DOHH2 (cell line): Measurements from ENCODE around the gene PITPNM3.

Experiments used
- H3F3A ChIP-seq: fragments of 200-600 bp; sonication (generic), shearing (Covaris generic); 2 replicates; pipeline ENCODE4 v1.6.0; 2016; ENCODE audit warnings: antibody characterized with exemption, mild to moderate bottlenecking; ENCODE audit not compliant: control insufficient read depth, insufficient read depth
- H3K27ac ChIP-seq: fragments of 200-600 bp; sonication (generic); 2 replicates; pipeline ENCODE4 v1.5.1; 2014; ENCODE audit warnings: low read depth, mild to moderate bottlenecking, low read length, moderate library complexity
- H3K27me3 ChIP-seq: fragments of 200-600 bp; sonication (generic); 2 replicates; pipeline ENCODE4 v1.6.1; 2014; ENCODE audit warnings: mild to moderate bottlenecking, low read length, mixed read lengths; ENCODE audit not compliant: control insufficient read depth
- H3K36me3 ChIP-seq: fragments of 200-600 bp; sonication (generic); 2 replicates; pipeline ENCODE4 v1.6.1; 2014; ENCODE audit warnings: mild to moderate bottlenecking, low read length, moderate library complexity, mixed read lengths; ENCODE audit not compliant: control insufficient read depth
- H3K4me1 ChIP-seq: fragments of 200-600 bp; sonication (generic); 2 replicates; pipeline ENCODE4 v1.6.1; 2014; ENCODE audit warnings: mild to moderate bottlenecking, low read length, mixed read lengths; ENCODE audit not compliant: control insufficient read depth
- H3K4me2 ChIP-seq: fragments of 200-600 bp; sonication (generic); 2 replicates; pipeline ENCODE4 v1.6.0; 2014; ENCODE audit warnings: mild to moderate bottlenecking, low read length, moderate library complexity
- H3K4me3 ChIP-seq: fragments of 200-600 bp; sonication (generic); 2 replicates; pipeline ENCODE4 v1.5.1; 2014; ENCODE audit warnings: mild to moderate bottlenecking, low read length, mixed read lengths
- H3K79me2 ChIP-seq: fragments of 200-600 bp; sonication (generic); 2 replicates; pipeline ENCODE4 v1.6.1; 2014; ENCODE audit warnings: mild to moderate bottlenecking, low read length, mixed read lengths; ENCODE audit not compliant: control insufficient read depth
- H3K9me2 ChIP-seq: fragments of 200-600 bp; sonication (generic); replicated peaks from 2 replicates; pipeline ENCODE4 v1.6.1; 2014; ENCODE audit warnings: mild to moderate bottlenecking, low read length, mixed read lengths; ENCODE audit not compliant: control insufficient read depth
- H3K9me3 ChIP-seq: fragments of 200-600 bp; sonication (generic); 2 replicates; pipeline ENCODE4 v1.6.1; 2014; ENCODE audit warnings: antibody characterized with exemption, low read length, mixed read lengths; ENCODE audit not compliant: control insufficient read depth, insufficient read depth
- H4K20me1 ChIP-seq: fragments of 200-600 bp; sonication (generic); 2 replicates; pipeline ENCODE4 v1.6.0; 2014; ENCODE audit warnings: low read depth, mild to moderate bottlenecking, antibody characterized with exemption, low read length, moderate library complexity; ENCODE audit not compliant: control insufficient read depth, insufficient read depth
- EZH2phosphoT487 ChIP-seq: fragments of 200-600 bp; sonication (generic); IDR thresholded peaks from 2 replicates; pipeline ENCODE4 v1.6.1; 2017; ENCODE audit warnings: borderline replicate concordance, mild to moderate bottlenecking, antibody characterized with exemption, low read length, moderate library complexity, mixed read lengths
- TF ChIP-seq, protein P1 (sequence below): fragments of 200-600 bp; sonication (generic); IDR thresholded peaks from one replicate; pipeline ENCODE4 v1.5.1; 2014; ENCODE audit warnings: antibody characterized with exemption, mild to moderate bottlenecking, low read depth, low read length; ENCODE audit not compliant: poor library complexity, severe bottlenecking

The PITPNM3 gene

DNA sequence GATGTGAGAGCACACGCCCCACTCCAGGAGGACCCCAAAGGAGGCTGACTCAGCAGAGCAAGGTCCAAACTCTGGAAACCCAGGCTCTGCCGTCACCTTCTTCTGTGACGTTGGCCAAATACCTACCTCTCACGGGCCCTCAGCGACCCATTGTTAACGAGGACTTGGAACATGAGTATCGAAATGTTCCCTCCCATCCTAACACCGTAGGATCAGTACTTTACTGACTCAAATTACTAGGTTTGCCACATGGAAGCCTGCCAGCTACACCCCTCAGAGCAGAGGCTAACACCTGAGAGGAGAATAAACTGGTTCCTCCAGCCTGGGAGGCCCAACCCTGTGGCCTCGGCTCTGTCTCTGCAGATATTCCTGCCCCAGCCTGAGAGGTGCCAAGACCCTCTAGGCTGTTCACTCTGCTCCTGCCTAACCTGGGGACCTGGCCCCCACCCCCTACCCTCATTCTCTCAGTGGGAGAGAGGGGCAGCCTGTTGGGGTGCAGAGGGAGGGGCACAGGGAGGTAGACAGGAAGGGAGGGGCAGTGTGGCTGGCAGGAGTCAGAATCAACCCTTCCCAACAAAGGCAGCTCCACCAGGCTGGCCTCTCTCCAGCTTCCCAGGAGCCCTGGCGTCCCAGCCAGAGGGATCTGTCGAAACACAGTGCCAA lies 4.4 kb downstream of the PITPNM3 start:
- H3K36me3 ChIP-seq = no peaks in the 10 kb centered on the region
- H3K9me3 ChIP-seq = no peaks in the 10 kb centered on the region
- no peaks in the 10 kb centered on the region for H3K4me1 ChIP-seq
- TF ChIP-seq EZH2phosphoT487 = no peak
- TF ChIP-seq, protein P1, sequence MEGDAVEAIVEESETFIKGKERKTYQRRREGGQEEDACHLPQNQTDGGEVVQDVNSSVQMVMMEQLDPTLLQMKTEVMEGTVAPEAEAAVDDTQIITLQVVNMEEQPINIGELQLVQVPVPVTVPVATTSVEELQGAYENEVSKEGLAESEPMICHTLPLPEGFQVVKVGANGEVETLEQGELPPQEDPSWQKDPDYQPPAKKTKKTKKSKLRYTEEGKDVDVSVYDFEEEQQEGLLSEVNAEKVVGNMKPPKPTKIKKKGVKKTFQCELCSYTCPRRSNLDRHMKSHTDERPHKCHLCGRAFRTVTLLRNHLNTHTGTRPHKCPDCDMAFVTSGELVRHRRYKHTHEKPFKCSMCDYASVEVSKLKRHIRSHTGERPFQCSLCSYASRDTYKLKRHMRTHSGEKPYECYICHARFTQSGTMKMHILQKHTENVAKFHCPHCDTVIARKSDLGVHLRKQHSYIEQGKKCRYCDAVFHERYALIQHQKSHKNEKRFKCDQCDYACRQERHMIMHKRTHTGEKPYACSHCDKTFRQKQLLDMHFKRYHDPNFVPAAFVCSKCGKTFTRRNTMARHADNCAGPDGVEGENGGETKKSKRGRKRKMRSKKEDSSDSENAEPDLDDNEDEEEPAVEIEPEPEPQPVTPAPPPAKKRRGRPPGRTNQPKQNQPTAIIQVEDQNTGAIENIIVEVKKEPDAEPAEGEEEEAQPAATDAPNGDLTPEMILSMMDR = no peak
- no peak overlapping the region for H3K4me2 ChIP-seq
- no peaks in the 10 kb centered on the region for H3K9me2 ChIP-seq
- H3K4me3 ChIP-seq = no peak overlapping the region
- peaks cover 24% of the 10 kb centered on the region for H3K27me3 ChIP-seq
- H3K27ac ChIP-seq = no peak overlapping the region
- no peaks in the 10 kb centered on the region for H3K79me2 ChIP-seq
- no peaks in the 10 kb centered on the region for H3F3A ChIP-seq
- H4K20me1 ChIP-seq = no peaks in the 10 kb centered on the region

DNA sequence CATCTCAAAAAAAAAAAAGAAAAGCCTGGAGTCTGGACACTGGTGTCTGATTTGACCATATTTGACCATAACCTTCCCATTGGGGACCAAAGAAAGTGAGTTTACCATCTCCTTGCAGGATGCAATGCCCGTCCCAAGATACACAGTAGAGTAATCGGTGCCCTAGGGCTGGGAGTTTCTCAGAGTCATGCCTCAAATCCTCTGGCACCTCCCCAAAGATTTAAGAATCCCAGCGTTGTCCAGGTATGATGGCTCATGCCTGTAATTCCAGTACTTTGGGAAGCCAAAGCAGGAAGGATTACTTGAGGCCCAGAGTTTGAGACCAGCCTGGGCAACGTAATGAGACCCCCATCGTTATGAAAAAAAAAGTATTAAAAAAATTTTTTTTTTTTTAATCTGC lies 5.0 kb downstream of the PITPNM3 start:
- Histone ChIP-seq H4K20me1 (no peaks in the 10 kb centered on the region), H3K27ac (no peak overlapping the region)

DNA sequence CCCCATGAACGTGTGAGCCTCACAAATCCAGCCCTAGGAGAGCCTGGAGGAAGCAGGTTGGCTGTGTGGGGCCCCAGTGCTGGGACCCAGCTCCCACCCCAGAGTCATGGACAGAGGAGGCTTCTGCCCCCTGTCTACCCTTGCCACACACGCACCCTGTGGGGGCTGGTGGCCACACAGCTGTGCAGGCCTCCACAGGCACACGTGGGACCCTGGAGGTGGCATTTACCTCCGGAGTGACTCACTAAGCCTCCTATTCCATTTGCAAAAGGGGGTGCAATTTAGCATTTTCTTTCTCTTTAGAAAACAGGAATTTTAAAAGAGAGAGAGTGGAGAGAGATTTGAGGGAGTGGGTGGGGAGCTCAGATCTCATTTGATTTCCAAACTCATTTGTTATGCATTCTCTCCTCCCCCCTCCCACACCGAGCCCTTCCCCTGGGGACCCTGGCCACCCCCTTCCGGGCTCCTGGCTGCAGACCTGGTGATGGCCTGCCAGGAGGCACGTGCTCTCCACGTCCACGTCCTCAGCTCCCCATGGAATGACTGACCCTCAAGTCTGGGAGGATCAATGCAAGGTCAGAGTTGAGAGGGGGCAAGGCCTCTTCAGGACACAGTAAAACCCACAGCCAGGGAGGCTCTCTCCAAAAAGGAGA lies 6.8 kb downstream of the PITPNM3 start:
- no peaks in the 10 kb centered on the region for H3K9me2 ChIP-seq
- no peak for TF ChIP-seq EZH2phosphoT487
- TF ChIP-seq, protein P1 = no peak
- no peaks in the 10 kb centered on the region for H3F3A ChIP-seq
- no peaks in the 10 kb centered on the region for H3K36me3 ChIP-seq
- no peaks in the 10 kb centered on the region for H3K9me3 ChIP-seq
- H3K4me2 ChIP-seq = no peak overlapping the region
- no peaks in the 10 kb centered on the region for H3K79me2 ChIP-seq
- no peaks in the 10 kb centered on the region for H3K4me1 ChIP-seq
- peaks cover 10% of the 10 kb centered on the region; the same call in 1 of the 2 replicates for H3K27me3 ChIP-seq
- H4K20me1 ChIP-seq = no peaks in the 10 kb centered on the region
- no peak overlapping the region for H3K27ac ChIP-seq
- H3K4me3 ChIP-seq = no peak overlapping the region

More for the DNA sequence above, 5.0 kb downstream of the PITPNM3 start:
- peaks cover 23% of the 10 kb centered on the region for H3K27me3 ChIP-seq
- no peak for TF ChIP-seq EZH2phosphoT487
- TF ChIP-seq, protein P1 = no peak
- H3K79me2 ChIP-seq = no peaks in the 10 kb centered on the region
- no peaks in the 10 kb centered on the region for H3F3A ChIP-seq
- H3K9me2 ChIP-seq = no peaks in the 10 kb centered on the region
- no peaks in the 10 kb centered on the region for H3K36me3 ChIP-seq
- no peaks in the 10 kb centered on the region for H3K4me1 ChIP-seq
- H3K9me3 ChIP-seq = no peaks in the 10 kb centered on the region
- H3K4me2 ChIP-seq = no peak overlapping the region
- H3K4me3 ChIP-seq = no peak overlapping the region
